A673 (cell line): Measurements from ENCODE around the gene DNMT3A.

Source experiments
- CTCF ChIP-seq: fragments of 300-800, 200-600 bp; sonication (generic); conservative IDR thresholded peaks from 2 replicates; pipeline ENCODE4 v1.5.1; 2017; ENCODE audit warnings: low read depth, mild to moderate bottlenecking, antibody characterized with exemption, low read length, moderate library complexity, mixed read lengths
- EZH2 ChIP-seq: fragments of 200-600 bp; sonication (generic); IDR thresholded peaks from 2 replicates; pipeline ENCODE4 v1.6.1; 2017; ENCODE audit warnings: borderline replicate concordance, low read depth, mild to moderate bottlenecking, mixed read lengths, antibody characterized with exemption, low read length; ENCODE audit not compliant: poor library complexity, severe bottlenecking

DNA sequence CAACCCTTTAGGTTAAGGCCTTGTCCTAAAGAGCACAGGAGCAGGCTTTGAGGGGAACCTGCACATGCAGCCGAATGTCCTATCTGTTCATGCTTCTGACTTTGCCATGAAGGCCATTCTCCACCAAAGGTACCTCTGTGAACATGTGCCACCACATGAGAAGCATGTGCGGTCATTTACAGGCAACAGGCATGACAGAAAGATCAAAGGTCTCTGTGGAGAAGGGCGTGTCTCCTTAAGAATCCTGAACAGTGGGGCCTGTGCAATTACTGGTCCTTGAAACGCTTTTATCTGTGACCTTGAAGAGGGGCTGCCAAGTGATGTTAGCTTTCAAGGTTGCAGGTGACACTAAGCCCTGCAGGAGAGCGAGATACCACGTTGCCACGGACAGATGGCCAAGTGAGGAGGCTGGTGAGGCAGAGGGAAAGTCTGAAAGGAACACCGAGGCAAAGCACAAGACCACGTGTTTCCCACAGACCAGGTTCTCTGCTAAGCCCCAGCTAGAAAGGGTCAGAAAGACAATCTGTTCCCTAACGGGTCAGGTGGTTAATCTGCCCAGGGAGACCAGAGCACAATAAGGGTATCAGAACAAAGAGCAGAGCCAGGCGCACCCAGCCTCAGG, 153.9 kb downstream of the DNMT3A start:
- TF ChIP-seq CTCF (no peak), EZH2 (no peak)
